Type B pancreatic cell (in vitro differentiated cells): ENCODE data around the gene HOXC6. TPM values are rescaled to one million over a fixed set of nuclear protein-coding genes. Genes with fewer than 3 reads are reported as not detected.

Source experiments
- DNase-seq: peaks from one replicate; pipeline ENCODE4 v3.0.0; 2021; ENCODE audit warnings: mixed read lengths; ENCODE audit not compliant: unreplicated experiment; ENCODE audit errors: extremely low spot score
- H3K27ac Mint-ChIP-seq: 2 replicates; pipeline ENCODE4 v1.8.0; 2021; ENCODE audit warnings: mild to moderate bottlenecking, mixed read lengths
- H3K27me3 Mint-ChIP-seq: 2 replicates; pipeline ENCODE4 v1.8.0; 2021; ENCODE audit warnings: mixed read lengths
- H3K36me3 Mint-ChIP-seq: 2 replicates; pipeline ENCODE4 v1.8.0; 2021; ENCODE audit warnings: mixed read lengths
- H3K4me1 Mint-ChIP-seq: one replicate; pipeline ENCODE4 v1.8.0; 2021; ENCODE audit warnings: mixed read lengths; ENCODE audit not compliant: unreplicated experiment
- H3K4me3 Mint-ChIP-seq: 2 replicates; pipeline ENCODE4 v1.8.0; 2021; ENCODE audit warnings: mild to moderate bottlenecking, mixed read lengths
- H3K9me3 Mint-ChIP-seq: 2 replicates; pipeline ENCODE4 v1.8.0; 2021; ENCODE audit warnings: mixed read lengths
- total RNA-seq: library from RNA; stranded (reverse); gene quantifications from 2 replicates; pipeline ENCODE4 v1.2.1, GENCODE V29; 2021; ENCODE audit warnings: low replicate concordance
- TF ChIP-seq, protein P1 (sequence below): fragments of 200-600 bp; sonication (generic); conservative IDR thresholded peaks from 2 replicates; pipeline ENCODE4 v1.5.0; 2021; ENCODE audit warnings: antibody characterized with exemption, mild to moderate bottlenecking

Gene HOXC6
- total RNA-seq, 1 donor from 2014 or later: 23.0 TPM

DNA sequence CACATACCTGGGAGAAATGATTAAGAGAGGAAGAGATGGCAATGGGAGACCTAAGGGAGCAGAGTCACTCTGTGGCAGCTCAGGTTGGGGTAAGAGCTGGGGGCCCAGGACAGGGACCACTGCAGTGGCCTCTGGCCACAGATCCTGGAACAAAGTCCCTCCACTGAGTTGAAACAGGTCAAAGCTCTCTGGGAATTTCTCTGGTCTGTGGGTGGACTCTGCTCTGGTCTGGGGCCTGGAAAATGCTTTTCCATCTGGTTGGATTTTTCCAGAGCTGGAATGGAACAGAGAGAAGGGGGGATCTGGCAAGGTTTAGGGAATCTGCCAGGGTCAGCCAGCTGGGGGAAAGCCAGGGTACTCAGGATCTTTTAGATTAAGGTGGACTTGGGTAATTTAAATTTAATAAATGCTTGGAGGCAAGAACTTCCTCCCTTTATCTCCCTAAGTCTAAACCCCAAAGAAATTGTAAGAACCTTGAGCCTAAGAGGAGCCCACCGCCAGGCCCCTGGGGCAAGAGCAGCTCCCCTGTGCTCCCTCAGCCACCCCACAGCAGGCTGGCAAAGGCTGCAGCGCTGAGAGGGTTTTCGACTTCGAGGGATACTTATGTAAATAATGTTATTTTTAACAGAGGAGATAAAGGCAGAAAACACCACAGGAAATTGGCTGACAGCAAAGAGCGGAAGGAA, 39.6 kb upstream of the HOXC6 start:
- TF ChIP-seq, protein P1, sequence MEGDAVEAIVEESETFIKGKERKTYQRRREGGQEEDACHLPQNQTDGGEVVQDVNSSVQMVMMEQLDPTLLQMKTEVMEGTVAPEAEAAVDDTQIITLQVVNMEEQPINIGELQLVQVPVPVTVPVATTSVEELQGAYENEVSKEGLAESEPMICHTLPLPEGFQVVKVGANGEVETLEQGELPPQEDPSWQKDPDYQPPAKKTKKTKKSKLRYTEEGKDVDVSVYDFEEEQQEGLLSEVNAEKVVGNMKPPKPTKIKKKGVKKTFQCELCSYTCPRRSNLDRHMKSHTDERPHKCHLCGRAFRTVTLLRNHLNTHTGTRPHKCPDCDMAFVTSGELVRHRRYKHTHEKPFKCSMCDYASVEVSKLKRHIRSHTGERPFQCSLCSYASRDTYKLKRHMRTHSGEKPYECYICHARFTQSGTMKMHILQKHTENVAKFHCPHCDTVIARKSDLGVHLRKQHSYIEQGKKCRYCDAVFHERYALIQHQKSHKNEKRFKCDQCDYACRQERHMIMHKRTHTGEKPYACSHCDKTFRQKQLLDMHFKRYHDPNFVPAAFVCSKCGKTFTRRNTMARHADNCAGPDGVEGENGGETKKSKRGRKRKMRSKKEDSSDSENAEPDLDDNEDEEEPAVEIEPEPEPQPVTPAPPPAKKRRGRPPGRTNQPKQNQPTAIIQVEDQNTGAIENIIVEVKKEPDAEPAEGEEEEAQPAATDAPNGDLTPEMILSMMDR: no peak
- peak overlapping the region; percentile 45 for H3K4me3 Mint-ChIP-seq
- no peaks in the 10 kb centered on the region for H3K9me3 Mint-ChIP-seq
- H3K36me3 Mint-ChIP-seq: no peaks in the 10 kb centered on the region
- H3K27me3 Mint-ChIP-seq: peaks cover 98% of the 10 kb centered on the region
- H3K4me1 Mint-ChIP-seq: peaks cover 14% of the 10 kb centered on the region
- DNase-seq: no peak
- H3K27ac Mint-ChIP-seq: no peak overlapping the region

DNA sequence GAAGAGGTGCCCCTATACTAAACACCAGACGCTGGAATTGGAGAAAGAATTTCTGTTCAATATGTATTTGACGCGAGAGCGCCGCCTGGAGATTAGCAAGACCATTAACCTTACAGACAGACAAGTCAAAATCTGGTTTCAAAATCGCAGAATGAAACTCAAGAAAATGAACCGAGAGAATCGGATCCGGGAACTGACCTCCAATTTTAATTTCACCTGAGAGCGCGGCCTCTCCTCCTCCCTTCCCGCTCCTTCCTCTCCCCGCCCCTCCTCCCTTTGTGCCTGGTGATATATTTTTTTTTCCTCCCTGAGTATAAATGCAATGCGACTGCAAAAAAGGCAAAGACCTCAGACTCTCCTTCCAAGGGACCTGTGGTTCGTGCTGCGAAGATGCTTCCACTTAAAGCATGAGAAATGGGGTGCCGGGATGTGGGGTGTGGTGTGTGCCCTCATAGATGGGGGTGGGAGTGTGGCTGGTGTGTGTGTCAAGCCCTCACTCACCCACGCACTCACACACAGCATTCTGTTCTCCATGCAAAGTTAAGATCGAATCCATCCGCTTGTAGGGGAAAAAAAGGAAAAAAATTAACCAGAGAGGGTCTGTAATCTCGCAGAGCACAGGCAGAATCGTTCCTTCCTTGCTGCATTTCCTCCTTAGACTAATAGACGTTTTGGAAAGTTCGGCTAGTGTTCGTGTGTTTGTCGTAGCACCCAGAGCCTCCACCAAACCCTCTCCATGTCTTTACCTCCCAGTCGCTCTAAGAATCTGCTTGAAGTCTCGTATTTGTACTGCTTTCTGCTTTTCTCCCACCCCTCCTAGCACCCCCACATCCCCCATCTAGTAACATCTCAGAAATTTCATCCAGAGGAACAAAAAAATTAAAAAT, 38.8 kb upstream of the HOXC6 start:
- TF ChIP-seq, protein P1: peak; percentile 56
- no peaks in the 10 kb centered on the region for H3K36me3 Mint-ChIP-seq
- peaks cover 100% of the 10 kb centered on the region for H3K27me3 Mint-ChIP-seq
- DNase-seq: no peak
- H3K27ac Mint-ChIP-seq: peak overlapping the region; percentile 18
- no peaks in the 10 kb centered on the region for H3K9me3 Mint-ChIP-seq
- H3K4me1 Mint-ChIP-seq: peaks cover 19% of the 10 kb centered on the region
- peak overlapping the region; percentile 45 for H3K4me3 Mint-ChIP-seq

DNA sequence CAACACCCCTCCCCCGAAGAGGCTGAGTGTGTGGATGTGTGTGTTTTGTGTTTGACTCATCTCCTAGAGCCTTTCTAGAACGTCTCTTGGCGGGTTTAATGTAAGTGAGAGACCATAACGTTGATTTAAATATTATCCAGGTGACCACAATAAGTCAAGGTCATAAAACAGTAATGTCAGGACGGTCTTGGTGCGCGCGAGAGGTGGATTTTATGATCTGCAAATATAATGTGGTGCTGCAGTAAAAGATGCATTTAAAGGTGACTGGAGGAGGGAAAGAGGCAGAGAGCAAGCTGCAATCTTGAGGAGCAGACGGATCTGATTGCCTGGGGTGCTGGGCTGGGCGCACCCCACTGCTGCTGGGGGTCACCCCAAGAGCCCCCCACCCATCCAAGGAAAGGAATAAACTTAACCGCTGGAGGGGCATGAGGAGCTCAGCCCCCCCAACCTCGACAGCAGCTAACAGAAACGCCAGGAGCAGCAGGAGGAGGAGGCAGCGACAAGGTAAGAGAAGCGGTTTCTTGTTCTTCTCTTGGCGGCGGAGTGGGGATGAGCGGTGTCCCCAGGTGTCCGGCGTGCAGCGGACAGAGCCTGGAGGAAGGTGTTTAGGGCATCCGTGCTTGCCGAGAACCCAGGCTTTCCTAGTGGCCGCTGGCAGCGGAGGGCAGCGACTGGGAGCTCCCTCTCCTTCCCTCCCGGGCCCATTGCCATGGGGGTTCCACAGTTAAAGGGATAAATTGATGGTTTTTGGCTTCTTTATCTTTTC, 37.7 kb upstream of the HOXC6 start:
- no peaks in the 10 kb centered on the region for H3K9me3 Mint-ChIP-seq
- H3K27me3 Mint-ChIP-seq: peaks cover 100% of the 10 kb centered on the region
- H3K36me3 Mint-ChIP-seq: no peaks in the 10 kb centered on the region
- no peak overlapping the region for H3K27ac Mint-ChIP-seq
- peak overlapping the region; percentile 15 for H3K4me3 Mint-ChIP-seq
- DNase-seq: no peak
- TF ChIP-seq, protein P1: no peak
- peaks cover 19% of the 10 kb centered on the region for H3K4me1 Mint-ChIP-seq

DNA sequence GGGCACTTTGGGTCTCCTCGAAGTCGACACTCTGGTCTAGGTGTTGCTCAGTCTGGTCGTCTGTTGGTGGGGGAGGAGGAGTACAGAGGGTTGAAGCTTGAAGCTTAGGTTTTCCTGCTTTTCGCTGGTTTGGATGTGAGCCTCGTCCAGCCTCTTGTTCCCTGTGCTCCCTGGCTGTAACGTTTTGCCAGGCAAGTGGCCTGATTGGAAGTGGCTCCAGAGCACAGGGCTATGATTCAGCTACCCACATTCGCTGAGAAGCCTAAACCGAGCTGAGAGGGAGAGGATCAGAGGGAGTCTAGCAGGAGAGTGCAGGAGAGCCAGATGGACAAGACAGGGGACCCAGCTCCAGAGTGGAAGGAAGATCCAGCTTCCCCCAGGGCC, 37.2 kb upstream of the HOXC6 start:
- Mint-ChIP-seq H3K9me3 (no peaks in the 10 kb centered on the region), H3K27ac (no peak overlapping the region), H3K36me3 (no peaks in the 10 kb centered on the region), H3K4me3 (no peak overlapping the region), H3K4me1 (peaks cover 19% of the 10 kb centered on the region), H3K27me3 (peaks cover 100% of the 10 kb centered on the region)
- TF ChIP-seq, protein P1: no peak
- no peak for DNase-seq

DNA sequence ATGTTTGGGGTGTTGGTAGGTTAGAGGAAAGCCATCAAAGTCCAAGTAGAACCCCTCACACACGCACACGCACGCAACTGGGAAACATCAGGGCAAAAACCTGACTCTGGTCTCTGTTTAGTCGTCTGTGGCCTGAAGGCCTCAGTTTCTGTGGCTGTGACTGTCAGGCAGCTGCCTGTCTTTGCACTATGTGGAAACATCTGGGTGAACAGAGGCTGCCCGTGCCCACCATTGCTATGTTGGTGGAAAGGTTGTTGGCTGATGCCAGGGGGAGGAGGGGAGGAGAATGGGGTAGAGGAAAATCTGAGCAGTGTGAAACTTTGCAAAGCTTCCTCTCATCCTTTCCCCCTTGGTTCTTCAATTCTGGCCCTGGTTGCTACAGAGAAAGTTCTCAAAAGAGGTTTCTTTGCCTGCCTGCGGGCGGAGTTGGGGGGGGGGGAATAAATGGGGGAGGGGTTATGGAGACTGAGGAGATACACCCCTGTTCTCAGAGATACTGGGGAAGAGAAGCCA, 35.8 kb upstream of the HOXC6 start:
- H3K4me3 Mint-ChIP-seq: no peak overlapping the region
- H3K4me1 Mint-ChIP-seq: peaks cover 19% of the 10 kb centered on the region
- H3K27me3 Mint-ChIP-seq: peaks cover 100% of the 10 kb centered on the region
- DNase-seq: no peak
- no peak overlapping the region for H3K27ac Mint-ChIP-seq
- no peaks in the 10 kb centered on the region for H3K36me3 Mint-ChIP-seq
- TF ChIP-seq, protein P1: no peak
- no peaks in the 10 kb centered on the region for H3K9me3 Mint-ChIP-seq
